Muscle of leg (tissue), 9 donors: Measurements from ENCODE around the gene MMS19. TPM values are rescaled to one million over a fixed set of nuclear protein-coding genes. Genes with fewer than 3 reads are reported as not detected.

Source experiments
- polyA plus RNA-seq, 8 donors: library from polyadenylated mRNA; unstranded; fragments of 120-200 nt; gene quantifications; one replicate each; pipeline versions ENCODE4 v1.2.1 to v1.2.3, GENCODE V29; 2013; ENCODE audit warnings: inconsistent platforms in 1 of 8, low replicate concordance in 1 of 8; ENCODE audit not compliant: insufficient read length in 8 of 8, insufficient read depth in 1 of 8
- total RNA-seq: library from RNA; stranded (reverse); fragments of 120-200 nt; gene quantifications from one replicate; pipeline ENCODE4 v1.2.4, GENCODE V29; 2013

Gene MMS19
- total and polyA plus RNA-seq, 9 donors: 51.9 to 70.8 (median 64.9) TPM

Other genes starting within 250 kb of the MMS19 start
- gene ARHGAP19, start 205.8 kb downstream of the MMS19 start, total RNA-seq: 8.5 TPM
- 10 to 100 TPM in 6 of 8 donors, 1 to 10 TPM in 2; 9.0 to 19.9 (median 11.0) TPM for gene ARHGAP19, start 205.8 kb downstream of the MMS19 start, polyA plus RNA-seq
- gene FRAT1, start 179.2 kb downstream of the MMS19 start, total RNA-seq: 1.2 TPM
- 1 to 10 TPM; 1.4 to 2.6 (median 1.6) TPM for gene FRAT1, start 179.2 kb downstream of the MMS19 start, polyA plus RNA-seq
- 5.3 TPM for gene FRAT2, start 163.7 kb downstream of the MMS19 start, total RNA-seq
- 1 to 10 TPM; 3.6 to 5.0 (median 4.3) TPM for gene FRAT2, start 163.7 kb downstream of the MMS19 start, polyA plus RNA-seq
- gene RRP12, start 97.1 kb downstream of the MMS19 start, total RNA-seq: 14.3 TPM
- gene RRP12, start 97.1 kb downstream of the MMS19 start, polyA plus RNA-seq: 10 to 100 TPM; 19.1 to 26.0 (median 21.6) TPM
- gene PGAM1, start 72.2 kb downstream of the MMS19 start, total RNA-seq: 102 TPM
- gene PGAM1, start 72.2 kb downstream of the MMS19 start, polyA plus RNA-seq: 100 to 1,000 TPM; 103 to 160 (median 113) TPM
- 30.2 TPM for gene EXOSC1, start 52.4 kb downstream of the MMS19 start, total RNA-seq
- gene EXOSC1, start 52.4 kb downstream of the MMS19 start, polyA plus RNA-seq: 10 to 100 TPM; 24.1 to 32.2 (median 29.8) TPM
- 27.8 TPM for gene ZDHHC16, start 52.2 kb downstream of the MMS19 start, total RNA-seq
- gene ZDHHC16, start 52.2 kb downstream of the MMS19 start, polyA plus RNA-seq: 10 to 100 TPM; 26.8 to 34.6 (median 31.5) TPM
- 10.6 TPM for gene UBTD1, start 502 bp upstream of the MMS19 start, total RNA-seq
- gene UBTD1, start 502 bp upstream of the MMS19 start, polyA plus RNA-seq: 10 to 100 TPM; 13.0 to 18.9 (median 14.8) TPM
- gene ANKRD2, start 74.4 kb upstream of the MMS19 start, total RNA-seq: 27.6 TPM
- gene ANKRD2, start 74.4 kb upstream of the MMS19 start, polyA plus RNA-seq: 10 to 100 TPM in 6 of 8 donors, 1 to 10 TPM in 2; 6.4 to 34.6 (median 16.1) TPM
- gene HOGA1, start 86.0 kb upstream of the MMS19 start, total RNA-seq: 0.89 TPM
- 1 to 10 TPM in 1 of 8 donors, under 1 TPM in 7; 0.41 to 1.0 (median 0.73) TPM for gene HOGA1, start 86.0 kb upstream of the MMS19 start, polyA plus RNA-seq
- not detected for gene C10orf62, start 91.3 kb upstream of the MMS19 start, total RNA-seq
- under 1 TPM in 1 of 8 donors, not detected in 7; 0.14 TPM for gene C10orf62, start 91.3 kb upstream of the MMS19 start, polyA plus RNA-seq
- gene MORN4, start 135.1 kb upstream of the MMS19 start, total RNA-seq: 3.8 TPM
- 1 to 10 TPM; 4.4 to 7.6 (median 5.5) TPM for gene MORN4, start 135.1 kb upstream of the MMS19 start, polyA plus RNA-seq
- 6.7 TPM for gene PI4K2A, start 142.2 kb upstream of the MMS19 start, total RNA-seq
- 10 to 100 TPM in 3 of 8 donors, 1 to 10 TPM in 5; 7.7 to 12.0 (median 9.9) TPM for gene PI4K2A, start 142.2 kb upstream of the MMS19 start, polyA plus RNA-seq
- gene AVPI1, start 188.8 kb upstream of the MMS19 start, total RNA-seq: 6.0 TPM
- 10 to 100 TPM in 1 of 8 donors, 1 to 10 TPM in 7; 3.2 to 10.2 (median 6.1) TPM for gene AVPI1, start 188.8 kb upstream of the MMS19 start, polyA plus RNA-seq
- gene MARVELD1, start 215.3 kb upstream of the MMS19 start, total RNA-seq: 27.6 TPM
- gene MARVELD1, start 215.3 kb upstream of the MMS19 start, polyA plus RNA-seq: 10 to 100 TPM; 39.0 to 86.3 (median 54.1) TPM
- 10.7 TPM for gene ZFYVE27, start 238.7 kb upstream of the MMS19 start, total RNA-seq
- gene ZFYVE27, start 238.7 kb upstream of the MMS19 start, polyA plus RNA-seq: 10 to 100 TPM in 6 of 8 donors, 1 to 10 TPM in 2; 9.3 to 19.8 (median 12.7) TPM